DMS53 treated with DMSO at 0.1 percent for 48 hours (cell line): ENCODE measurements around the gene HBEGF.

Experiments used
- DNase-seq: peaks from one replicate; lab custom pipeline; 2025; ENCODE audit not compliant: unreplicated experiment; lab: John Stamatoyannopoulos, UW

The HBEGF gene

GRCh38 chr5:140338336-140338735 lies 8.1 kb downstream of the HBEGF start:
- no peak for DNase-seq

GRCh38 chr5:140337880-140338279 lies 8.5 kb downstream of the HBEGF start:
- DNase-seq: no peak

- no peak for DNase-seq
Measured at GRCh38 chr5:140336388-140336787, 10.0 kb downstream of the HBEGF start.

- DNase-seq: no peak
Measured at GRCh38 chr5:140331638-140332037, 14.8 kb downstream of the HBEGF start.

DNA sequence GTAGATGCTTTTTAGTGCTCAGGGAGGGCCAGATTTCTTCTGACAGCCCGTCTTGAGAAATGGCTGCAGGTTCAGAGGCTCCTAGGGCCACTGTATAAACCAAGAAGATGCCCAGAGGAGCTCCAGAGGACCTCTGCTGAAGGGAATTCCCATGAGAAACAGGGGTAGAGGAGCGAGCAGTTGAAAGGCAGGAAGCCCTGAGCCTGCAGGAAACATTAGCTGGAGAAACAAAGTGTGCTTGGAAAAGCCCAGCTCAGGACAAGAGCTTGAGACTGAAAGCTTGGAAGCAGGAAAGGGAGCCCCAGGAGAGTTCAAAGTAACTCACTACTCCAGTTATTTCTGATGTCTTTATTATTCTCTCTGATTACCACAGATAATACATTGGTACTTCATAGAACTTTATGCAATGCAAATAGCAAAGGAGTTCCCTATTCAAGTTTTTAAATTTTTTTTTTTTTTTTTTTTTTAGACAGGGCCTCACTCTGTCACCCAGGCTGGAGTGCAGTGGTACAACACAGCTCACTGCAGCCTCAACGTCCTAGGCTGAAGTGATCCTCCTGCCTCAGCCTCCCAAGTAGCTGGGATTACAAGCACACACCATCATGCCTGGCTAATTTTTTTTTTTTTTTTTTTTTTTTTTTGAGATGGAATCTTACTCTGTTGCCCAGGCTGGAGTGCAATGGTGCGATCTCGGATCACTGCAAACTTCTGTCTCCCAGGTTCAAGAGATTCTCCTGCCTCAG lies 16.5 kb downstream of the HBEGF start:
- no peak for DNase-seq

DNA sequence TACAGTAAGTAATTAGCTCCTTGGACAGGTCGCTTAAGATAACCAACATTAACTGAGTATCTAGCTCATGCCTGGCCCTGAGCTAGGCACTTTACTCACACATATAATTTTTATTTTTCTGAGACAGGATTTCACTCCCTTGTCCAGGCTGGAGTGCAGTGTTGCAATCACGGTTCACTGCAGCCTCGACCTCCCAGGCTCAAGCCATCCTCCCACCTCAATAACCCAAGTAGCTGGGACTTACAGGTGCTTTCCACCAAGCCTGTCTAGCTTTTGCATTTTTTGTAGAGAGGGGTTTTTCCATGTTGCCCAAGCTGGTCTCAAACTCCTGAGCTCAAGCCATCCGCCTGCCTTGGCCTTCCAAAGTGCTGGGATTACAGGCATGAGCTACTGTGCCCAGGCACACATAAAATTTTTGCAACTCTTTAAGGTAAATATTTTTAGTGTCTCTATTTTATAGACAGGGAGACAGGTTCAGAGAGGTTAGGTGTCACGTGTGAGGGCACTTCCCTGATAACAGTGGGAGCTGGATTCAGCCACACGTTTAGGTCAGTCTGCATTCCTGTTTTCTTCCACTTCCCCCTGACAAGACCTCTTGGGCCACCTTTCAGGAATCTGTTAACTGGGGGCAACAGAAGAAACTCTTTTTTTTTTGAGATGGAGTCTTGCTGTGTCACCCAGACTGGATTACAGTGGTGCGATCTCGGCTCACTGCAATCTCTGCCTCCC lies 18.2 kb downstream of the HBEGF start:
- no peak for DNase-seq

DNA sequence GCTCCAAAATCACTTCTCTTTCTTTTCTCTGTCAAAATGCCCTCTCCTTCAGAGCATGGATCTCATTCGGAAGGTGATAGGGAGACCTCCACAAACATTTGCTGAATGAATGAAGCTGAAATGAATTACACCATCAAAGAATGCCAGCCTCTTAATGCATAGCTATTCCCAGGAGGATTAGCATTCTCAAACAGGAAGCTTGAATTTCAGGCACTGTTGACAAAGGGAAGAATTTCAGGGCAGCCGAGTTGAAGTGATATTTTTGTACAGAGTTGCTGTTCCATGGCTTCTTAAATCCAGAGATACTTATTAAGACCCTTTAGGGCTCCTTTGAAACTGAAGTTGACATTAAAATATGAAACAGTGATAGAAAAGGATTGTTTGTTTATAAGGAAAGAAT lies 18.8 kb downstream of the HBEGF start:
- peak; percentile 7 for DNase-seq

GRCh38 chr5:140325486-140325885 lies 20.9 kb downstream of the HBEGF start:
- no peak for DNase-seq

- DNase-seq: no peak
Measured at GRCh38 chr5:140324617-140325241, 21.7 kb downstream of the HBEGF start.

DNA sequence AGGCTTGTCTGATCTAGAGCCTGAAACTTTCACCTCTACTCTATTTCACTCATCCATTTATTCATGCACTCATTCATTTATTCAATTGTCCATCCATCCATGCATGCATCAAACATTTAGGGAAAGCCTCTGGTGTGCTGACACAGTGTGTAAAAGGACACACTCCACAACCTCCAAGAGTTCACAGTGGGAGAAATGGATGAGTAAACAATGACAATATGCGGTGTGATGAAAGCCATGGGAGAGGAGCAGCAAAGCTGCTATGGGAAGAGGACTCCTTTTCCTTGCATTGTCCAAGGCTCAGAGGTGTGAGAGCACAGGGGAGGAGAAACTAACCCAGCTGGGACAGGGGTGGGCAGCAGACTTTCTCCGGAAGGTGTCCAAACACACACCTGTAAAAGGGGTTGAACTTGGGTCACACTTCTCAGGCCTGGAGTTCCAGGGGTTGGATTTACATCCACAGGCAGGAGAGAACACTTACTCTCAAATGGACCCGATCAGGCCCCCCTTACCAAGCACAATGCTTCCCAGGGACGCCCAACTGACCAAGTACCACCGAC lies 22.3 kb downstream of the HBEGF start:
- DNase-seq: no peak

- no peak for DNase-seq
Measured at GRCh38 chr5:140322751-140323731, 23.4 kb downstream of the HBEGF start.

DNA sequence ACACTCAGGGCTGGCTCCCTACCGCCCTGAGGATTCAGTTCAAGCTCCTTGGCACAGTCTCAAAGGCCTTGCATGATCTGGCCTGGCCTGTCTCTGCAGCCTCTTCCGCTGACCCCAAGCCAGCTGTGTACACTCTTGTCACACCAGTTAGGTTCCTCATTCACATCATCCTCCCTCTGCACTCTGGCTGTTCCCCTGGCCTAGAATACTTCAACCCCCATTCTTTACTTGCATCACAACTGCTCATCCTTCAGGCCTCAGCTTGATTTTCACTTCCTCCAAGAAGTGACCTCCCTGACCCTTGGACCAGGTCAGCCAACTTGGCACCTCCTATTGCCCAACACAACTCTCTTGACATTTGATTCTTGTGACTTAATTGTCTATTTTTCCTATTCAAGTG lies 24.6 kb downstream of the HBEGF start:
- no peak for DNase-seq

DNA sequence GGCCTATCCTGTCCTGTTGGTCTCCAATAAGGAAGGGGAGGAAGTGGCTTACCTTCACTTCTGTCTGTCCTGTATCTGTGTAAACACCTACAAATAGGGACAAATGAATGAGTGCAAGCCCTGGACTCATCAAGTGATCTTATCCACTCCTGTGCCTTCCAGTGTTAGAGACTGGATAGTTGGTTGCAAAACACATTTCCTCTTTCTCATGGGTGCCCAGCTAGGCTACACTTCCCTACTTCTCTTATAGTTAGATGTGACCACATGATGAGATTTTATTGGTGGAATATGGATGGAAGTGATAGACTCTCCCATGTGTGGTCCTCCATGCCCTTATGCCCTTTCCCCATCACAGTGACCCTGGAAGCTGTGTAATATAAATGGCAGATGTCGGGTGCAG lies 26.6 kb downstream of the HBEGF start:
- DNase-seq: no peak

GRCh38 chr5:140318792-140319191 lies 27.6 kb downstream of the HBEGF start:
- DNase-seq: no peak

DNA sequence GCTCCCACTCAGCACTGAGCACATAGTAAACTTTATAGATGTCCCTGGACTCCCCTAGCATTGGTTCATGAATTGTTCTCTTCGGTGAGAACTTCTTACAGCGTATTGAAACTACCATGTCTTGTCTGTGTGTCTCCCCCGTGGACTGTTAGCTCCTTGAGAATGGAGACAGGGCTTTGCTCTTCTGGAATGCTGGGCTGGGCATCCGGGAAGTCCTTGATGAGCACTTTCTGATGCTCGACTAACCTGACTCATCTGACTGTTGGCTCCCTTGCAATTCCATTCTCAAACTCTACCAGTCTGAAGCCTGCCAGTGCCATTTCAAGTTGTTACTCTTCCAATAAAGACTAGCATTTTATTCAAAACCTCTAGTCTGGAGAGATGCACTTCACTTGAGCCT lies 28.5 kb downstream of the HBEGF start:
- DNase-seq: no peak

GRCh38 chr5:140312791-140313189 lies 33.6 kb downstream of the HBEGF start:
- DNase-seq: no peak

DNA sequence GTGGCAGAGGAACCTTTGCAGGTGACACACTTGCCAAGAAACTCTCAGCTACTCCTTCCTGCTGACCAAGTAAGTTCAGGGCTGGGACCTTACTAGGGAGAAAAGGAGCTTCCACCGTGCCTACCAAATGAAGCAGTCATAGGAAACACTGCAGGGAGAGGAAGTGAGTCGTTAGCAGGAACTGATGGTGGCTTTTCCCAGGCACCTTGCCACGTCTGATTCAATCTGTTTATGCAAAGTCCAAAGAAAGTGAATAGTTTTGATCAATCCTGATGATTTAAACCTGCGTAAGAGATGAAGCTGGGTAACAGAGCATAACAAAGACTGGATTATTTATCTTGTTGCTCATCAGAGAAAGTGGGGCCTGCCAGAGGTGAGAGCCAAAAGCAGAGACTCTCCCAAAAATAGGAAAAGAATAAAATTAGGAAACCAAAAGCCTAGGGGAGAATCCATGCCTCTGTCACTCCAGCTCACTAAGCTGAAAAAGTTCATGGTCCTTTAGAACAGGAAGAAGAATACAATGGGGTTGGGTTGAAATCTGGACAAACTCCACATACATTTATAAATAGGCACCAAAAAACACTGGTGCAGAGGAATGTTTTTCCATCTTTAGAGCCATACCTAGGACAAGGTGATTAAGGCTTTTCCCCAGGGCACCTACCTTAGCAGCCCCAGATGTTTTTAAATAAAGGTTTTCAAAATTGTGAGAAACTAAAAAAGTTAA lies 34.2 kb downstream of the HBEGF start:
- no peak for DNase-seq

DNA sequence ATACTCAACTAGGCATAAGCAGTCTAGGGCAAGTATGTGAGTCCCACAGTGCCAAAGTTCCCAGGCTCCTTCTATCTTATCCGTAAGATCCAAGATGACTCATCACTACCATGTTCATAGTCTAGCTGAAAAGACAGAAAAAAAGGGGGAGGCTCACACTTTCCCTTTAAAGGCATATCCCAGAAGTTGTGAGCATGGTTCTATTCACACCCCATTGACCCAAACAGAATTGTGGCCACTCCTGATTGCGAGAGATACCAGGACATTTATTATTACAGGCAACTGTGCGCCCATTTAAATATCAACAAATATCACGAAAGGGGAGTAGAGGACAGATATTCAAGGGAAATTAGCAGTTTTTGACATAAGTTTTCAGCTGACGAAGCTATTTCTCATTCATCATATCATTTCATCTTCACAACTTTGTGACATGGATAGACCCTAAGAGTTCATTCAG lies 35.4 kb downstream of the HBEGF start:
- no peak for DNase-seq

DNA sequence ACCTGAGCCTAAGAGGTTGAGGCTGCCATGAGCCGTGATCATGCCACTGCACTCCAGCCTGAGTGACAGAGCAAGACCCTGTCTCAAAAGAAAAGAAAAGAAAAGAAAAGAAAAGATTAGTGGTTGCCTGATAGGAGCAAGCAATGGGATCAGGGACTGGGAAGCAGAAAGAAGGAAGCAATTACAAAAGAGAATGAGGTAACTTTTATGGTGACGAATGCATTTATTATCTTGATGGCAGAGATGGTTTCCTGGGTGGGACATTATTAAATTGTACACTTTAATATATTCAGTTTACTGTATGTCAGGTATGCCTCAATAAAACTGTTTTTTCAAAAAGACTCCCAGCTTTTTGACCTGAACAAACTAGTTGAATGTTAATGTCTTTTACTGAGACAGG lies 36.0 kb downstream of the HBEGF start:
- DNase-seq: no peak

DNA sequence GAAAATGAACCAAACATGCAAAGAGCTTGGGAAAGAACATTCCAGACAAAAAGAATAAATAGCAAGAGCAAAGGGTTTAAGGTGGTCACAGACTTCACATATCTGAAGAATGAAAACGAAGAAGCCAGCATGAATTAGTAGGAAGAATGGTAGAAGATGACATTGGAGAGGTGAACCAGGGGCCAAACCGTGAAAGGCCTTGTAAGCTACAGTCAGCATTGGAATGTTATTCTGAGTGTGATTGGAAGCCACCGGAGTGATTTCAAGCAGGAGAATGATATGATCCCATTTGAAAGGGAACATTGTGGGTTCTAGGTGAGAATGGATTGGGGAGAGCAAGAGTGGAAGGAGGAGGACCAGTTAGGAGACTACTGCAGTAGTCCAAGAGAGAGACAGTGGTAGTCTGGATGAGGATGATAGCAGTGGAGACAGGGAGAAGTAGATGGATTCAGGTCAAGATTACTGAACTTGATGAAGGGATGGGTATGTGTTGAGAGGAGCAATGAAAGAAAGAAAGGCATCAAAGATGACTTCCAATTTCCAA lies 36.6 kb downstream of the HBEGF start:
- DNase-seq: no peak
